Motor neuron (in vitro differentiated cells): ENCODE data around the gene ZNF524. TPM values are rescaled to one million over a fixed set of nuclear protein-coding genes. Genes with fewer than 3 reads are reported as not detected.

Experiments
- ATAC-seq, 8 experiments: fragments of 200-7000 bp; cut with Tn5 transposase; replicated peaks in 6 of 8; 2 replicates each; pipeline ENCODE4 v1.8.0; 2021; ENCODE audit warnings: mild to moderate bottlenecking in 8 of 8, moderate library complexity in 8 of 8
- H3K27ac ChIP-seq, 2 donors: fragments of 250-450 bp; sonication (Bioruptor Pico); 2 replicates each; pipeline ENCODE4 v1.9.0; 2021; ENCODE audit warnings: antibody characterized with exemption in 2 of 2, mild to moderate bottlenecking in 2 of 2, moderate library complexity in 1 of 2
- H3K4me1 ChIP-seq, 2 donors: fragments of 250-450 bp; sonication (Bioruptor Pico); replicated peaks in 1 of 2; 2 replicates each; pipeline ENCODE4 v1.6.1; 2021; ENCODE audit warnings: antibody characterized with exemption in 2 of 2, mild to moderate bottlenecking in 2 of 2, moderate library complexity in 1 of 2
- H3K4me3 ChIP-seq, 5 donors: fragments of 250-450 bp; sonication (Bioruptor Pico); 2 replicates each; pipeline ENCODE4 v1.9.0; 2021; ENCODE audit warnings: antibody characterized with exemption in 5 of 5, mild to moderate bottlenecking in 5 of 5, moderate library complexity in 4 of 5
- WGBS, 10 experiments: fragments of 450-650 bp; shearing (Covaris generic); methylation state at CpG; one replicate each; pipeline ENCODE4 v1.0.0; 2022; 5-methylcytosine and 5-hydroxymethylcytosine counted together
- in situ Hi-C, 9 experiments: fragments of 400-800 bp; cut with MboI; loops; one replicate each; pipeline ENCODE4 v1.15.0; 2021; ENCODE audit warnings: low sequenced_read_pairs in 9 of 9, low pct_unique_long_range_greater_than_20kb in 2 of 9; ENCODE audit not compliant: unreplicated experiment in 9 of 9
- total RNA-seq, 8 experiments: library from RNA; unstranded; fragments of 300-600 nt; gene quantifications; 2 replicates each; pipeline versions ENCODE4 v1.2.3 to v1.2.4, GENCODE V29; 2022

The ZNF524 gene
- total RNA-seq, 8 experiments from 2014 or later = 3.7 to 12.3 (median 5.4) TPM

DNA sequence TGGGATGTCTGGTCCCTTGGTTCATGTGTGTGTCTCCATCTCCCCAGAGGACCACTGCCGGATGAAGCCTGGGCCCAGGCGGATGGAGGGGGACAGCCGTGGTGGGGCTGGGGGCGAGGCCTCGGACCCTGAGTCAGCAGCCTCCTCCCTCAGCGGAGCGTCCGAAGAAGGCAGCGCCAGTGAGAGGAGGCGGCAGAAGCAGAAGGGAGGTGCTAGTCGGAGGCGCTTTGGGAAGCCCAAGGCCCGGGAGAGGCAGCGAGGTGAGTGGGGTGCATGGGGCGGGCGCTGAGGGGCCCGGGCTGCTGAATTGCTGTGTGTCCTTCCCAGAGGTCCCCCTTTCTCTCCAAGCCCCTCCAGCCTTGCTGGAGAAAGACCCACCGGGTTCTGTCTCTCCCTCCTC lies 51.1 kb downstream of the ZNF524 start:
- no peak overlapping the region for H3K4me3 ChIP-seq
- H3K4me1 ChIP-seq = peaks cover 6 to 11% of the 10 kb centered on the region in 2 donors
- in situ Hi-C loops = no loop called here
- WGBS, 10 experiments = 97% methylated on average over 5 of the region's 18 CpGs; no CpG with 5 or more reads in 9 of the 10 experiments
- ATAC-seq = no peak
- H3K27ac ChIP-seq = no peak overlapping the region

DNA sequence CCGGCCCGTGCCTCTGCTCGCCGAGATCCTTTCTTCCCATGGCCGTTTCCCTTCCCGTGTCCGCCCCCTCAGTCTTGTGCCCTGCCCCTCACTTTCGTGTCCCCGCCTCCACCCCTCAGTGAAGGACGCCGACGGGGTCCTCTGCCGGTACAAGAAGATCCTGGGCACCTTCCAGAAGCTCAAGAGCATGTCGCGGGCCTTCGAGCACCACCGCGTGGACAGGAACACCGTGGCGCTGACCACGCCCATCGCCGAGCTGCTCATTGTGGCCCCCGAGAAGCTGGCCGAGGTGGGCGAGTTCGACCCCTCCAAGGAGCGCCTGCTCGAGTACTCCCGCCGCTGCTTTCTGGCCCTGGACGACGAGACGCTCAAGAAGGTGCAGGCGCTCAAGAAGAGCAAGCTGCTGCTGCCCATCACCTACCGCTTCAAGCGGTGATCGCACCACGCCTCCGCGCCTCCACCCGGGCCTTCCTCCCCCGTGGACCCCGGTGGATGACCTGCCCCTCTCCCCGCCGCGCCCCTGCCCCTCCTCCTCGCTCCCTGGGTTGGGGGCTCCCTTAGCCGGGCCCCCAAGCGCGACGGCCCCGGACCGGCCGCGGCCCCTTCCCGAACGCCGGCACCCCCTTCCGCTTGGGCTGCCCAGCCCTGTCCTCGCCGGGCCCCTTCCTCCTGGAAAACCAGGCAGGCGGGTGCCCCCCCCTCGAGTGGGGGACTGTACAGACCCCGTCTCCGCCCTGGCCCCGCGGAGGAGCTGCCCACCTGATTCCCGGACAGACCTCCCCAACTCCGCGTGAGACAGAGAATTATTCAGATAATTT lies 52.4 kb downstream of the ZNF524 start:
- ATAC-seq = no peak
- Histone ChIP-seq H3K27ac (no peak overlapping the region), H3K4me1 (peaks cover 9 to 15% of the 10 kb centered on the region in 2 donors), H3K4me3 (no peak overlapping the region)
- in situ Hi-C loops = no loop called here
- no CpG with 5 or more reads among the region's 71 CpGs for WGBS, 10 experiments

Other genes starting within 250 kb of the ZNF524 start
- 10 to 100 TPM in 1 of 8 experiments, 1 to 10 TPM in 4, under 1 TPM in 3; 0.55 to 15.3 (median 1.2) TPM for gene COX6B2, start 245.6 kb upstream of the ZNF524 start, total RNA-seq
- gene GARIN5B, start 237.0 kb upstream of the ZNF524 start, total RNA-seq = under 1 TPM in 6 of 8 experiments, not detected in 2; 0.05 to 0.71 (median 0.14) TPM
- gene IL11, start 229.8 kb upstream of the ZNF524 start, total RNA-seq = 1 to 10 TPM in 2 of 8 experiments, under 1 TPM in 6; 0.10 to 2.4 (median 0.43) TPM
- gene TMEM190, start 223.5 kb upstream of the ZNF524 start, total RNA-seq = 1 to 10 TPM in 1 of 8 experiments, under 1 TPM in 2, not detected in 5; 0.46 to 8.4 (median 0.58) TPM
- under 1 TPM in 3 of 8 experiments, not detected in 5; 0.23 to 0.40 (median 0.25) TPM for gene TMEM238, start 216.0 kb upstream of the ZNF524 start, total RNA-seq
- gene RPL28, start 214.4 kb upstream of the ZNF524 start, total RNA-seq = 1,000 to 10,000 TPM in 2 of 8 experiments, 100 to 1,000 TPM in 6; 362 to 1,444 (median 673) TPM
- gene UBE2S, start 192.5 kb upstream of the ZNF524 start, total RNA-seq = 10 to 100 TPM; 21.5 to 86.6 (median 37.8) TPM
- gene SHISA7, start 157.0 kb upstream of the ZNF524 start, total RNA-seq = 1 to 10 TPM in 5 of 8 experiments, under 1 TPM in 3; 0.10 to 3.4 (median 1.5) TPM
- 10 to 100 TPM; 35.4 to 82.0 (median 59.1) TPM for gene ISOC2, start 138.6 kb upstream of the ZNF524 start, total RNA-seq
- gene C19orf85, start 135.5 kb upstream of the ZNF524 start, total RNA-seq = 1 to 10 TPM in 2 of 8 experiments, under 1 TPM in 5, not detected in 1; 0.05 to 1.3 (median 0.72) TPM
- gene ZNF628, start 123.7 kb upstream of the ZNF524 start, total RNA-seq = 1 to 10 TPM; 1.1 to 5.6 (median 3.6) TPM
- 10 to 100 TPM; 10.9 to 62.6 (median 48.2) TPM for gene NAT14, start 115.1 kb upstream of the ZNF524 start, total RNA-seq
- gene SSC5D, start 111.9 kb upstream of the ZNF524 start, total RNA-seq = 1 to 10 TPM in 3 of 8 experiments, under 1 TPM in 5; 0.27 to 3.0 (median 0.63) TPM
- gene SBK2, start 63.2 kb upstream of the ZNF524 start, total RNA-seq = under 1 TPM in 1 of 8 experiments, not detected in 7; 0.18 TPM
- gene SBK3, start 54.7 kb upstream of the ZNF524 start, total RNA-seq = 1 to 10 TPM in 1 of 8 experiments, under 1 TPM in 4, not detected in 3; 0.14 to 1.1 (median 0.31) TPM
- gene ZNF579, start 19.4 kb upstream of the ZNF524 start, total RNA-seq = 1 to 10 TPM; 3.4 to 9.4 (median 5.0) TPM
- gene FIZ1, start 771 bp upstream of the ZNF524 start, total RNA-seq = 10 to 100 TPM in 2 of 8 experiments, 1 to 10 TPM in 6; 5.0 to 11.6 (median 8.3) TPM
- gene ZNF865, start 5.4 kb downstream of the ZNF524 start, total RNA-seq = 1 to 10 TPM in 7 of 8 experiments, under 1 TPM in 1; 0.87 to 6.9 (median 3.5) TPM
- 1 to 10 TPM; 1.6 to 8.2 (median 4.1) TPM for gene ZNF784, start 24.3 kb downstream of the ZNF524 start, total RNA-seq
- gene ZNF580, start 40.7 kb downstream of the ZNF524 start, total RNA-seq = 10 to 100 TPM in 6 of 8 experiments, 1 to 10 TPM in 2; 7.9 to 25.0 (median 11.1) TPM
- 10 to 100 TPM; 18.3 to 34.2 (median 24.9) TPM for gene ZNF581, start 43.4 kb downstream of the ZNF524 start, total RNA-seq
- gene CCDC106, start 47.9 kb downstream of the ZNF524 start, total RNA-seq = 10 to 100 TPM in 7 of 8 experiments, 1 to 10 TPM in 1; 9.8 to 23.6 (median 13.6) TPM
- gene U2AF2, start 54.7 kb downstream of the ZNF524 start, total RNA-seq = 100 to 1,000 TPM in 7 of 8 experiments, 10 to 100 TPM in 1; 85.3 to 252 (median 133) TPM
- gene EPN1, start 74.9 kb downstream of the ZNF524 start, total RNA-seq = 10 to 100 TPM; 21.8 to 79.7 (median 50.3) TPM
- gene NLRP9, start 138.1 kb downstream of the ZNF524 start, total RNA-seq = 1 to 10 TPM in 1 of 8 experiments, under 1 TPM in 3, not detected in 4; 0.08 to 1.1 (median 0.23) TPM
- under 1 TPM in 1 of 8 experiments, not detected in 7; 0.31 TPM for gene RFPL4A, start 158.8 kb downstream of the ZNF524 start, total RNA-seq
- under 1 TPM in 2 of 8 experiments, not detected in 6; 0.38 to 0.66 TPM for gene RFPL4AL1, start 168.8 kb downstream of the ZNF524 start, total RNA-seq
- gene NLRP11, start 231.7 kb downstream of the ZNF524 start, total RNA-seq = under 1 TPM in 3 of 8 experiments, not detected in 5; 0.09 to 0.24 (median 0.14) TPM
- under 1 TPM in 2 of 8 experiments, not detected in 6; 0.14 to 0.17 TPM for gene NLRP4, start 236.3 kb downstream of the ZNF524 start, total RNA-seq